HG03354 (cell line): ENCODE measurements around the gene OR8H3.
"Not testable (repeated sequence)": the region's sequence is repeated elsewhere in the genome, so short reads cannot be mapped to it uniquely, and the experiment has no call there.

Source experiments
- ATAC-seq: cut with Tn5 transposase; IDR thresholded peaks from one replicate; pipeline ENCODE4 v1.9.1; 2021; ENCODE audit warnings: mild to moderate bottlenecking; ENCODE audit not compliant: unreplicated experiment, poor library complexity, severe bottlenecking

The OR8H3 gene

GRCh38 chr11:56122073-56122472 is at the start of gene OR8H3:
Gene OR8H3, plus strand, starts transcription at chr11:56122373. Its CDS starts 0 bp downstream, at chr11:56122373.
- ATAC-seq: no peak

- no peak for ATAC-seq
Measured at GRCh38 chr11:56089697-56090096, 32.5 kb upstream of the OR8H3 start.

- no peak for ATAC-seq
Measured at GRCh38 chr11:56093008-56093407, 29.2 kb upstream of the OR8H3 start, which contains the start of gene OR8I2. Gene OR8I2, plus strand, starts transcription at chr11:56093308. Its CDS starts 0 bp downstream, at chr11:56093308.

GRCh38 chr11:56103210-56103737 is 18.9 kb upstream of the OR8H3 start, which contains the start of gene OR8H2:
Gene OR8H2, plus strand, starts transcription at chr11:56103687. Its CDS starts 1,356 bp downstream, at chr11:56105043.
- no peak for ATAC-seq

GRCh38 chr11:56140151-56140661 is 18.0 kb downstream of the OR8H3 start, which contains the start of gene OR8J3:
Gene OR8J3, minus strand, starts transcription at chr11:56140201. Its CDS starts 2,483 bp downstream, at chr11:56137718.
- ATAC-seq: no peak

- not testable (repeated sequence) for ATAC-seq
Measured at GRCh38 chr11:56143681-56144080, 21.5 kb downstream of the OR8H3 start.

GRCh38 chr11:56151376-56151775 is 29.2 kb downstream of the OR8H3 start:
- ATAC-seq: no peak

GRCh38 chr11:56152333-56152732 is 30.2 kb downstream of the OR8H3 start:
- no peak for ATAC-seq

GRCh38 chr11:56160217-56160616 is 38.0 kb downstream of the OR8H3 start, which contains the start of gene OR8K5:
Gene OR8K5, minus strand, starts transcription at chr11:56160317. Its CDS starts 0 bp downstream, at chr11:56160317.
- ATAC-seq: no peak

- ATAC-seq: no peak
Measured at GRCh38 chr11:56163804-56164203, 41.6 kb downstream of the OR8H3 start.

- ATAC-seq: no peak
Measured at GRCh38 chr11:56172256-56172830, 50.2 kb downstream of the OR8H3 start.
